CD4-positive, alpha-beta T cell treated with Interleukin-10 for 1 hour (primary cell): ENCODE data around the gene EEF2.
"Not testable (repeated sequence)": the region's sequence is repeated elsewhere in the genome, so short reads cannot be mapped to it uniquely, and the experiment has no call there.

Experiments used
- DNase-seq: peaks from one replicate; pipeline ENCODE4 v3.0.0-alpha.2; 2020

EEF2 gene

GRCh38 chr19:3944018-3944721, 41.1 kb downstream of the EEF2 start:
- DNase-seq: no peak

GRCh38 chr19:3942790-3943409, 42.4 kb downstream of the EEF2 start:
- DNase-seq: no peak

- not testable (repeated sequence) for DNase-seq
Measured at GRCh38 chr19:3938300-3938950, 46.8 kb downstream of the EEF2 start.

GRCh38 chr19:3936506-3937442, 48.5 kb downstream of the EEF2 start:
- DNase-seq: no peak

- DNase-seq: no peak
Measured at GRCh38 chr19:3932931-3933810, 52.1 kb downstream of the EEF2 start, which contains the start of gene NMRK2. Gene NMRK2, plus strand, starts transcription at chr19:3933069. Its CDS starts 603 bp downstream, at chr19:3933672.

- no peak for DNase-seq
Measured at GRCh38 chr19:3931041-3931440, 54.2 kb downstream of the EEF2 start.
